ENCODE measurements around the gene WFDC8. TPM values are rescaled to one million over a fixed set of nuclear protein-coding genes. Genes with fewer than 3 reads are reported as not detected.

Gene WFDC8
- total RNA-seq, 1 experiment from 2014 or later: not detected

DNA sequence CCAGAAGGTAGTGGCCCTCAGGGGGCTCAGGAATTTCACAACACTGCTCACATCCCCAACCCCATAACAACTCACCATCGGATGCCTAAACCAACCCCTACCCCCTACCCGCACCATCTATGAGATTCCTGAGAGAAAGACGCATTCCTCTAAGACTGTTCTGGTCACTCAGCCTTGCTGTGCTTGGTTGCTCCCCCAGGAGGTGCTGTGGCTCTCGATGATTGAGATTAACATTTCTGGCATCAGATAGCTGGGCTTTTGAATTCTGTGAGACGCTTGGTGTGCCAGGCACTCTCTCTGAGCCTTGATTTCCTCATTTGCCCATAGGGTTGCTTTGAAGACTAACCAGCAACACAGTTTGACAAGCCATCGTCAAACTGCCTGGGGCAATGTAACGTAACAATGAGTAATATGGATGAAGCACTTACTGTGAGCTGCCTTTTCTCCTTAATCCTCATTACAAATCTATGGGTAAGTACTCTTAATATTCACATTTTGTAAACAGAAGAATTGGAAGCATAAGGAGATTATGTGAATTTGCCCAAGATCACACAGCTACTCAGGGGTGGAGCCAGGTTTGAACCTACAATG is 40.8 kb downstream of the WFDC8 start:
- DNase-seq (peak; percentile 93), ATAC-seq (peak; percentile 63)
- Histone ChIP-seq H3K4me2 (ENCODE audit: low read length) (0 out of 2 replicates have a peak overlapping the region, but pooled peaks have one; percentile 8), H3K27me3 (ENCODE audit: low read length) (peaks cover 49% of the 10 kb centered on the region), H2AFZ (ENCODE audit: low read length) (no peak overlapping the region), H3K9me3 (ENCODE audit: low read length) (no peaks in the 10 kb centered on the region), H3K9ac (ENCODE audit: low read length) (no peak overlapping the region), H3K9me2 (replicated peaks; ENCODE audit: low read length) (no peaks in the 10 kb centered on the region), H3K4me1 (ENCODE audit: insufficient read depth, low read length) (peaks cover 10% of the 10 kb centered on the region; the same call in 1 of the 2 replicates), H4K20me1 (ENCODE audit: low read length) (no peaks in the 10 kb centered on the region), H3K36me3 (ENCODE audit: low read depth, low read length) (no peaks in the 10 kb centered on the region), H3K79me2 (ENCODE audit: low read length) (no peaks in the 10 kb centered on the region), H3K4me3 (ENCODE audit: low read length) (no peak overlapping the region), H3F3A (ENCODE audit: low read length, unreplicated experiment) (no peaks in the 10 kb centered on the region), H3K27ac (ENCODE audit: low read length) (no peak overlapping the region)
- TF ChIP-seq, protein P1, sequence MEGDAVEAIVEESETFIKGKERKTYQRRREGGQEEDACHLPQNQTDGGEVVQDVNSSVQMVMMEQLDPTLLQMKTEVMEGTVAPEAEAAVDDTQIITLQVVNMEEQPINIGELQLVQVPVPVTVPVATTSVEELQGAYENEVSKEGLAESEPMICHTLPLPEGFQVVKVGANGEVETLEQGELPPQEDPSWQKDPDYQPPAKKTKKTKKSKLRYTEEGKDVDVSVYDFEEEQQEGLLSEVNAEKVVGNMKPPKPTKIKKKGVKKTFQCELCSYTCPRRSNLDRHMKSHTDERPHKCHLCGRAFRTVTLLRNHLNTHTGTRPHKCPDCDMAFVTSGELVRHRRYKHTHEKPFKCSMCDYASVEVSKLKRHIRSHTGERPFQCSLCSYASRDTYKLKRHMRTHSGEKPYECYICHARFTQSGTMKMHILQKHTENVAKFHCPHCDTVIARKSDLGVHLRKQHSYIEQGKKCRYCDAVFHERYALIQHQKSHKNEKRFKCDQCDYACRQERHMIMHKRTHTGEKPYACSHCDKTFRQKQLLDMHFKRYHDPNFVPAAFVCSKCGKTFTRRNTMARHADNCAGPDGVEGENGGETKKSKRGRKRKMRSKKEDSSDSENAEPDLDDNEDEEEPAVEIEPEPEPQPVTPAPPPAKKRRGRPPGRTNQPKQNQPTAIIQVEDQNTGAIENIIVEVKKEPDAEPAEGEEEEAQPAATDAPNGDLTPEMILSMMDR (conservative IDR thresholded peaks at IDR 0.05; ENCODE audit: low read depth, low read length): peak; percentile 43; the same call in 1 of the 2 replicates
- no peak for TF ChIP-seq EZH2phosphoT487 (IDR thresholded peaks at IDR 0.05; ENCODE audit: borderline replicate concordance, low read length)
- ChIA-PET CTCF (interaction anchor here (0.6 kb wide), 1 partner anchor 486 kb away, joined by 13 read pairs; no protein-coding TSS in a partner anchor), POLR2A (ENCODE audit: unreplicated experiment) (no interaction called here)
- intact Hi-C loops (cut with micrococcal nuclease): no loop called here
- no TSS peak for BruUV-seq (replicated peaks)

DNA sequence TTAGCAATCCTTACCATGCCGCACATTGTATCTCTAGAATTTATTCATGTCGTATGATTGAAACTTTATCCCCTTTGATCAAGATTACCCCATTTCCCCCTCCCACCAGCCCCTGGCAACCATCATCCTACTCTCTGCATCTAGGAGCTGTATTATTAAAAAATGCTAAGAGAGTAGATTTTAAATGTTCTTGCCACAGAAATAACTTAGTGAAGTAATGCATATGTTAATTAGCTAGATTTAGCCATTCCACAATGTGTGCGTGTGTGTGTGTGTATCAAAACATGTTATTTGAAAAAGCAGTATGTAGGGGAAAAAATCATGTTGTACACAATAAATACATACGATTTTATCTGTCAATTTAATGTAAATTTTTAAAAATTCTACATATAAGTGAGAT is 51.8 kb downstream of the WFDC8 start:
- ChIA-PET POLR2A (ENCODE audit: unreplicated experiment) (no interaction called here), CTCF (no interaction called here)
- Histone ChIP-seq H3K4me1 (ENCODE audit: insufficient read depth, low read length) (peaks cover 15% of the 10 kb centered on the region), H3K9me3 (ENCODE audit: low read length) (no peaks in the 10 kb centered on the region), H3K9me2 (replicated peaks; ENCODE audit: low read length) (no peaks in the 10 kb centered on the region), H3K4me2 (ENCODE audit: low read length) (no peak overlapping the region), H3K79me2 (ENCODE audit: low read length) (no peaks in the 10 kb centered on the region), H3K9ac (ENCODE audit: low read length) (no peak overlapping the region), H4K20me1 (ENCODE audit: low read length) (no peaks in the 10 kb centered on the region), H3K36me3 (ENCODE audit: low read depth, low read length) (no peaks in the 10 kb centered on the region), H2AFZ (ENCODE audit: low read length) (no peak overlapping the region), H3K27me3 (ENCODE audit: low read length) (peaks cover 9% of the 10 kb centered on the region), H3F3A (ENCODE audit: low read length, unreplicated experiment) (no peaks in the 10 kb centered on the region), H3K4me3 (ENCODE audit: low read length) (no peak overlapping the region), H3K27ac (ENCODE audit: low read length) (no peak overlapping the region)
- TF ChIP-seq, protein P1 (conservative IDR thresholded peaks at IDR 0.05; ENCODE audit: low read depth, low read length): no peak
- TF ChIP-seq EZH2phosphoT487 (IDR thresholded peaks at IDR 0.05; ENCODE audit: borderline replicate concordance, low read length) (no peak), EZH2 (IDR thresholded peaks at IDR 0.05; ENCODE audit: low read length, unreplicated experiment) (no peak)
- no peak for DNase-seq
- intact Hi-C loops (cut with micrococcal nuclease): no loop called here
- BruUV-seq (replicated peaks): no TSS peak
- ATAC-seq: no peak

- DNase-seq (peak; percentile 54), ATAC-seq (peak; percentile 60)
- H3K4me1 ChIP-seq (ENCODE audit: insufficient read depth, low read length): peaks cover 18% of the 10 kb centered on the region
- intact Hi-C loops (cut with micrococcal nuclease): no loop called here
- no TSS peak for BruUV-seq (replicated peaks)
- no peaks in the 10 kb centered on the region for H3K27me3 ChIP-seq (ENCODE audit: low read length)
- ChIA-PET POLR2A (ENCODE audit: unreplicated experiment) (no interaction called here), CTCF (no interaction called here)
- peak overlapping the region; percentile 55 for H3K4me2 ChIP-seq (ENCODE audit: low read length)
- no peaks in the 10 kb centered on the region for H3K9me3 ChIP-seq (ENCODE audit: low read length)
- H3K4me3 ChIP-seq (ENCODE audit: low read length): no peak overlapping the region
- H3K9ac ChIP-seq (ENCODE audit: low read length): no peak overlapping the region
- H3K36me3 ChIP-seq (ENCODE audit: low read depth, low read length): no peaks in the 10 kb centered on the region
- no peaks in the 10 kb centered on the region for H4K20me1 ChIP-seq (ENCODE audit: low read length)
- no peaks in the 10 kb centered on the region for H3K9me2 ChIP-seq (replicated peaks; ENCODE audit: low read length)
- no peak overlapping the region for H2AFZ ChIP-seq (ENCODE audit: low read length)
- no peaks in the 10 kb centered on the region for H3F3A ChIP-seq (ENCODE audit: low read length, unreplicated experiment)
- TF ChIP-seq EZH2 (IDR thresholded peaks at IDR 0.05; ENCODE audit: low read length, unreplicated experiment): no peak
- TF ChIP-seq, protein P1 (conservative IDR thresholded peaks at IDR 0.05; ENCODE audit: low read depth, low read length): no peak
- no peak for TF ChIP-seq EZH2phosphoT487 (IDR thresholded peaks at IDR 0.05; ENCODE audit: borderline replicate concordance, low read length)
- H3K79me2 ChIP-seq (ENCODE audit: low read length): no peaks in the 10 kb centered on the region
- H3K27ac ChIP-seq (ENCODE audit: low read length): no peak overlapping the region
These were observed 55.3 kb downstream of the WFDC8 start for GRCh38 chr20:45523821-45524220.
